A673 (cell line): Measurements from ENCODE around the gene CCDC190. TPM values are rescaled to one million over a fixed set of nuclear protein-coding genes. Genes with fewer than 3 reads are reported as not detected.
A peak's percentile ranks its signal among the peaks of the same experiment; 100 is the strongest.

Experiments
- BruUV-seq: library from RNA; stranded (reverse); fragments of 400-500 nt; replicated peaks from 2 replicates; lab custom pipeline; 2021; lab: Mats Ljungman, UMichigan
- CTCF ChIA-PET: fragments of 300-600 bp; sonication (Branson Sonifier 250); formaldehyde crosslinking; loops from one replicate; lab custom pipeline; 2022; ENCODE audit warnings: antibody characterized with exemption; lab: Charles Lee
- POLR2A ChIA-PET: fragments of 300-600 bp; sonication (Branson Sonifier 250); formaldehyde crosslinking; loops from one replicate; lab custom pipeline; 2022; ENCODE audit warnings: antibody characterized with exemption; ENCODE audit not compliant: low non-redundant PET; lab: Charles Lee
- DNase-seq: peaks from one replicate; pipeline ENCODE4 v3.0.0-alpha.2; 2015; ENCODE audit warnings: low spot score
- H3K27ac ChIP-seq: fragments of 200-600 bp; sonication (generic); 2 replicates; pipeline ENCODE4 v1.5.1; 2016; ENCODE audit warnings: mixed run types, low read depth, mild to moderate bottlenecking, mixed read lengths, antibody characterized with exemption, low read length; ENCODE audit not compliant: poor library complexity, severe bottlenecking
- H3K27me3 ChIP-seq: fragments of 200-600 bp; sonication (generic); replicated peaks from 2 replicates; pipeline ENCODE4 v1.6.1; 2017; ENCODE audit warnings: mixed run types, low read depth, mild to moderate bottlenecking, mixed read lengths, antibody characterized with exemption, low read length; ENCODE audit not compliant: insufficient read depth, poor library complexity
- H3K36me3 ChIP-seq: fragments of 200-600 bp; sonication (generic); 2 replicates; pipeline ENCODE4 v1.6.1; 2016; ENCODE audit warnings: mixed run types, mild to moderate bottlenecking, mixed read lengths, antibody characterized with exemption, low read length; ENCODE audit not compliant: insufficient read depth, poor library complexity, severe bottlenecking
- H3K4me1 ChIP-seq: fragments of 200-600 bp; sonication (generic); 2 replicates; pipeline ENCODE4 v1.6.1; 2017; ENCODE audit warnings: mixed run types, mild to moderate bottlenecking, mixed read lengths, antibody characterized with exemption, low read length; ENCODE audit not compliant: insufficient read depth, poor library complexity, severe bottlenecking
- H3K4me3 ChIP-seq: fragments of 200-600 bp; sonication (generic); 2 replicates; pipeline ENCODE4 v1.5.1; 2016; ENCODE audit warnings: low read depth, mixed run types, mild to moderate bottlenecking, mixed read lengths, low read length; ENCODE audit not compliant: poor library complexity, severe bottlenecking
- H3K9me3 ChIP-seq: fragments of 200-600 bp; sonication (generic); 2 replicates; pipeline ENCODE4 v1.6.1; 2016; ENCODE audit warnings: mixed run types, low read depth, mild to moderate bottlenecking, mixed read lengths, antibody characterized with exemption, low read length; ENCODE audit not compliant: poor library complexity, severe bottlenecking
- CTCF ChIP-seq: fragments of 300-800, 200-600 bp; sonication (generic); conservative IDR thresholded peaks from 2 replicates; pipeline ENCODE4 v1.5.1; 2017; ENCODE audit warnings: low read depth, mild to moderate bottlenecking, antibody characterized with exemption, low read length, moderate library complexity, mixed read lengths
- EZH2 ChIP-seq: fragments of 200-600 bp; sonication (generic); IDR thresholded peaks from 2 replicates; pipeline ENCODE4 v1.6.1; 2017; ENCODE audit warnings: borderline replicate concordance, low read depth, mild to moderate bottlenecking, mixed read lengths, antibody characterized with exemption, low read length; ENCODE audit not compliant: poor library complexity, severe bottlenecking
- intact Hi-C: fragments of 100-400 bp; cut with micrococcal nuclease; formaldehyde crosslinking; loops from one replicate; pipeline ENCODE4 v1.10.0; 2022; ENCODE audit not compliant: unreplicated experiment
- total RNA-seq: library from RNA; stranded (reverse); gene quantifications from 2 replicates; pipeline ENCODE4 v1.2.3, GENCODE V29; 2021

CCDC190 gene
- total RNA-seq, 1 experiment from 2014 or later = 0.39 TPM

GRCh38 chr1:162844153-162844552 lies 16.8 kb downstream of the CCDC190 start:
- intact Hi-C loops = loop anchor here (10.0 kb wide), 1 partner anchor 741 kb away; no protein-coding TSS in a partner anchor
- TF ChIP-seq CTCF (no peak), EZH2 (no peak)
- H3K27me3 ChIP-seq = no peaks in the 10 kb centered on the region
- CTCF ChIA-PET = no interaction called here
- no peak overlapping the region for H3K4me3 ChIP-seq
- POLR2A ChIA-PET = no interaction called here
- no peak for DNase-seq
- H3K4me1 ChIP-seq = peaks cover 78% of the 10 kb centered on the region
- peaks cover 3% of the 10 kb centered on the region for H3K9me3 ChIP-seq
- BruUV-seq = no TSS peak
- H3K27ac ChIP-seq = peak overlapping the region; percentile 71
- H3K36me3 ChIP-seq = no peaks in the 10 kb centered on the region

- no peaks in the 10 kb centered on the region for H3K36me3 ChIP-seq
- H3K27me3 ChIP-seq = no peaks in the 10 kb centered on the region
- H3K9me3 ChIP-seq = peaks cover 14% of the 10 kb centered on the region
- no peak for TF ChIP-seq EZH2
- TF ChIP-seq CTCF = peak; percentile 43
- intact Hi-C loops = loop anchor here (10.0 kb wide), 1 partner anchor 744 kb away; no protein-coding TSS in a partner anchor
- peaks cover 50% of the 10 kb centered on the region for H3K4me1 ChIP-seq
- BruUV-seq = no TSS peak
- H3K4me3 ChIP-seq = no peak overlapping the region
- ChIA-PET POLR2A (no interaction called here), CTCF (interaction anchor here (0.7 kb wide), 1 partner anchor 14 kb away, joined by 3 read pairs; no protein-coding TSS in a partner anchor)
- H3K27ac ChIP-seq = peak overlapping the region; percentile 83
- DNase-seq = peak; percentile 81
Measured at GRCh38 chr1:162840250-162840839, 20.6 kb downstream of the CCDC190 start.

- H3K27me3 ChIP-seq = no peaks in the 10 kb centered on the region
- intact Hi-C loops = loop anchor here (5.0 to 10.0 kb wide), 2 partner anchors 447 to 784 kb away; no protein-coding TSS in a partner anchor
- no peak for TF ChIP-seq EZH2
- no peak for TF ChIP-seq CTCF
- H3K4me1 ChIP-seq = peaks cover 35% of the 10 kb centered on the region
- H3K4me3 ChIP-seq = no peak overlapping the region
- DNase-seq = no peak
- H3K36me3 ChIP-seq = no peaks in the 10 kb centered on the region
- ChIA-PET POLR2A (no interaction called here), CTCF (no interaction called here)
- peaks cover 14% of the 10 kb centered on the region for H3K9me3 ChIP-seq
- BruUV-seq = no TSS peak
- peak overlapping the region; percentile 84 for H3K27ac ChIP-seq
Measured at GRCh38 chr1:162838863-162839262, 22.1 kb downstream of the CCDC190 start.
